22Rv1 (cell line): ENCODE results near the gene ATG9B.

Source experiments
- H3K27ac ChIP-seq: fragments of 450-650 bp; 2 replicates; pipeline ENCODE4 v1.5.1; 2017
- CTCF ChIP-seq: fragments of 450-650 bp; IDR thresholded peaks from 2 replicates; pipeline ENCODE4 v1.5.1; 2017; ENCODE audit warnings: mild to moderate bottlenecking
- ZFX ChIP-seq: fragments of 450-650 bp; IDR thresholded peaks from 2 replicates; pipeline ENCODE4 v1.6.1; 2017; ENCODE audit warnings: antibody characterized with exemption, borderline replicate concordance

The ATG9B gene

GRCh38 chr7:150992833-150993302 is 31.4 kb downstream of the ATG9B start:
- TF ChIP-seq ZFX, result no peak
- H3K27ac ChIP-seq, result no peak overlapping the region

GRCh38 chr7:150992051-150992640 is 32.1 kb downstream of the ATG9B start:
- TF ChIP-seq ZFX (no peak), CTCF (no peak)
- H3K27ac ChIP-seq, result no peak overlapping the region

GRCh38 chr7:150990416-150991186 is 33.7 kb downstream of the ATG9B start, which contains the start of gene NOS3:
Gene NOS3, plus strand, starts transcription at chr7:150991017. Its CDS starts 2,787 bp downstream, at chr7:150993804.
- TF ChIP-seq ZFX (no peak), CTCF (no peak)
- H3K27ac ChIP-seq, result peak within 1 kb of the TSS; percentile 22

GRCh38 chr7:150989456-150989855 is 34.8 kb downstream of the ATG9B start:
- no peak for TF ChIP-seq ZFX
- no peak for TF ChIP-seq CTCF
- H3K27ac ChIP-seq, result no peak overlapping the region

GRCh38 chr7:150988230-150989226 is 35.8 kb downstream of the ATG9B start:
- H3K27ac ChIP-seq, result no peak overlapping the region
- TF ChIP-seq ZFX, result no peak
- peak; percentile 96 for TF ChIP-seq CTCF

- H3K27ac ChIP-seq, result no peak overlapping the region
- no peak for TF ChIP-seq CTCF
- TF ChIP-seq ZFX, result no peak
Observed at GRCh38 chr7:150986556-150986955, 37.7 kb downstream of the ATG9B start.

- TF ChIP-seq ZFX (no peak), CTCF (peak; percentile 97)
- no peak overlapping the region for H3K27ac ChIP-seq
Observed at GRCh38 chr7:150986099-150986512, 38.2 kb downstream of the ATG9B start.
